ENCODE data around the gene SDF2L1.

Gene SDF2L1

GRCh38 chr22:21622011-21622918 lies 19.8 kb upstream of the SDF2L1 start:
- DNase-seq: peak; percentile 68

GRCh38 chr22:21622919-21623647 lies 19.0 kb upstream of the SDF2L1 start:
- DNase-seq: no peak

DNA sequence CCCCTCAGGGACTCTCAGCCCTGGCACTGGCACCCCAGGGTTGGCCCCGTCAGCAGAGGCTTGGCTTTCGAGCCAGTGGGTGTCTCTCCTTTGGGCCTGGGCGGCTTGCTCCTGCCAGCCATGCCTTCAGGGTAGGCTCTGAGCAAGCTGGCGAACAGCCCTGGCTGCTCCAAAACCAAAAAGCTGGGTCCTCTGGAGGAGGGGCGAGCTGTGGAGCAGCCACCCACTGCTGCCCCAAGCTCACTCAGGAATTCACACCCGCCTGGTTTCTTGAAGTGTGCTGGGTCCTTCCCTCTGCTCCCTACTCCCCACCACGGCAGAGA lies 18.5 kb upstream of the SDF2L1 start:
- DNase-seq: no peak

DNA sequence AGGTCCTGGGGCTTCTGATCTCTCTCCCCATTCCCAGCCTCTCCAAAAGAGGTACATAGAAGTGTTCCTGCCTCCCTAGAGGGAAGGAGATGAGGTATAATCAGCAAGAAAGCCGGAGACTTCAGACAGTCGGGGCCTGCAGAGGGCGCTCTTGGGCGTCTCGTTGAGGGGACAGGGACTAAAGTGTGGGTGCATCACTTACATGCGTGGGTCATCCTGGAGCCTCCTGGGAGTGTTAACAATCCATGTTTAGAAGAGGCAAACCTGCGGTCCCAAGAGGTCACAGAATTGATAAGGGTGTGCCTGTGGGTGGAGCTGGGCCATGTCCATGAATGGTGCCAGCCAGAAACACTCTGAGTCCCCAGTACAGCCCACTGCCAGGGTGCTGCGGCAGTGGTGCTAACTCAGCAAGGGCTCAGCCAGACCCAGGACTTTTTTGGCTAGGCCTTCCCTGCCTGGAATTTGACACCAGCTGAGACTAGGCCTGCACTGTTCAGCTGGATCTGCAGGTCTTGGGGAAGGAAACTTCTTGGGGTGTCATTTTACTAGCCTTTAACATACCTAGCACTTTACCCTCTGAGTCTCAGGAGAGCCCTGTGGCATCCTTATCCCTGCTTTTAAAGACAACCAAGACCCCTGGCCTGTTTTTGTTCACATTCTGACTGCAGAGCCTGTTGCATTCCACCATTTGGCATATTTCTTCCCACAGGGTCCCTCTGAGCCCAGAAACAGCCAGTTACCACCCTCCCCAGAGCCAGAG lies 17.8 kb upstream of the SDF2L1 start:
- DNase-seq: no peak

DNA sequence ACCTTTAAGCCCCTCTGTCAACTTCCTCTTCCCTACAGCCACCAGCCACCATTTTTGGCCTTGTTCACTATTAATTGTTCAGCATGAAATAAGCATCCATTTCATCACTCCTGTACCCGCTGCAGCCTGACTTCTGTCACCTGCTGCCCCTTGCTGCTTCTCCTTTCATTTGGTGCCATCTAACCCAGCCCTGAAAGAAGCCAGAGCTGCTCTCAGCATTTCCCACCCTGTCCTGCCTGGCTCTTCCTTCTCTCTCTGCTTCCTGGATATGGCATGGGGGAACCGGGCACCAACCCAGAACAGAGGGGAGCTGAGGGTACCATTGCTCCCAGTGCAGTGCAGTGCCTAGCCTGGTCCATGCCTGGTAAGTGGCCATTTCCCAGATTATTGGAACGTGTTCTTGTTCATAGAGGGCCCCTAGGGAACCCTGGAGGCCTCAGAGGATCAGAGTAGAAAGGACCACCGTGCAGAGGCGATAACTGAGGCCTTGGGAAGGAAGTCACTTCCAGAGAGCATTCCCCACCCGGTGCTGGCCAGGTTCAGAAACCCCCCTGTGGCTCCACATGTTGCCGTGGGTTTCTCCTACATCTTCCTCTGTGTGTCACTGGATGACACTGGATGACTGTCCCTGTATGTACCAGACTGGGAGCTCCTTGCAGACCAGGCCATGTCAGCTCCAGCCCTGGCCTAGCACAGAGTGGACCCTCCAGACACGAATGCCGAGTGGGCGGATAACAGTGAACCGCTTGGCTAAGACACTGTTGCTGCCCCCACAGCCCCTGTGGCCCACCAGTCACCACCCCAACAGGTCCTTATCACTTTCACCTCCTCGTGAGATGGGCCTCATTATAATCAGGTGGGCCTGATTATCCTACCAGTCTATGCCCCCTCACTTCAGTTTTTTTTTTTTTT lies 17.0 kb upstream of the SDF2L1 start:
- DNase-seq: no peak

- no peak for DNase-seq
Observed at GRCh38 chr22:21626073-21626734, 15.9 kb upstream of the SDF2L1 start.

GRCh38 chr22:21626735-21627469 lies 15.2 kb upstream of the SDF2L1 start:
- DNase-seq: no peak

DNA sequence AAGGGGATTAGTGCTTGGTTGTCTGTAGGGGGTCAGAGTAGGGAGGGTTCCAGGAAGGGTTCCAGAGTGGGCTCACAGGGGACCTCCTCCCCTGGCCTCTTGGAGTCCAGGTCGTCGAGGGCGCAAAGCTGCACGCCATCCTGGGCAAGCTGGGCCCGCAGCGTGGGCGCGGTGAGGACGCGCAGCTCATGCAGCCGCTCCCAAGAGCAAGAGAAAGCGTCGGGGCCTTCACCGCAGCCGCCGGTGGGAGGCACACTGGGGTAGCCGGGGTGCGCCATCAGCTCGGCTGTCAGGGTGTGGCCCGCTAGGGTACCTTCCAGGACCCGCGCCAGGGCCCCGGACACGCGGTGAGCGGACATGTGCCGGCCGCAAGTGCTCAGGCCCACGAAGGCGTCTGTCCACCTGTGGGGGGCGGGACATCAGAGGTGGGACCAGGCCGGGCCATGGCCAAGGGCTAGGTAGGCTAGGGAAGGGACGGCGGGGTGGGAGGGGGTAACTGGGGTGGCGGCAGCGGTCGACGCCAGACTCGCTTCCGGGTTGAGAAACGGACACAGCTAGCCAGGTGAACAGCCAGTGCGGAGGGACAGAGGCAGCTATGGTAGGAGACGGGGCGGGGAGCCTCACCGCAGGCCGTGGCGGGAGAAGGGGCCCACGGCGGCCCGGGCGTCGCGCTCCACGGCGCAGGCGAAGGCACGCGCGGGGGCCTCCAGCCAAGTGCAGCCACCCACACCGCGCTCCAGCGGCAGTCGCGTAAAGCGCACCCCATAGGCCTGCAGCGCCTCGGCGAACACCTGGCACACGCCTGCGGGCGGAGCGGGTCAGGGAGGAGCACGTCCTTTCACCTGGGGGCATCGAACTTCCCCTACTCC lies 13.5 kb upstream of the SDF2L1 start:
- DNase-seq: no peak

GRCh38 chr22:21629255-21630149 lies 12.6 kb upstream of the SDF2L1 start, which contains the start of gene YDJC:
YDJC (minus strand) TSS chr22:21630022; CDS start chr22:21630014, 8 bp downstream.
- peak; percentile 97 for DNase-seq

DNA sequence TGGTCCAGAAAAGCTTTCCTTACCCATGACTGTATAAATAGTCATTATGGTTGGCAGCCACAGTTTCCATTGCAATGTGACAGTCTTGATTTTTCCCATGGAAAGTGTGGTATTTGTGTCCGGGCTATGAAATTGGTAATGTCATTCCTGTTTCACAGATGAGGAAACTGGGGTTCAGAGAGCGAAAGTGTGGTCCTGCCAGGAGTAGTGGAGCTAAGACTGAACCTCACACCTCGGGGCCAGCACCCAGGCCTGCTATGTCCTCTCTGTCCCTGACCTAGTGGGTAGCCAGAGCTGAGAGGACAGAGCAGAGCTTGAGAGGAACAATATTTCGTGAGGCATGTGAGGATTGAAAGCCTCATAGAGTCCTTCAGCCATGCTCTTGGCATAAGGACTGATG lies 11.1 kb upstream of the SDF2L1 start:
- DNase-seq: no peak

GRCh38 chr22:21632237-21632895 lies 9.7 kb upstream of the SDF2L1 start, which contains the start of gene CCDC116:
CCDC116 (plus strand) TSS chr22:21632760; CDS start chr22:21633182, 422 bp downstream.
- peak; percentile 47 for DNase-seq

DNA sequence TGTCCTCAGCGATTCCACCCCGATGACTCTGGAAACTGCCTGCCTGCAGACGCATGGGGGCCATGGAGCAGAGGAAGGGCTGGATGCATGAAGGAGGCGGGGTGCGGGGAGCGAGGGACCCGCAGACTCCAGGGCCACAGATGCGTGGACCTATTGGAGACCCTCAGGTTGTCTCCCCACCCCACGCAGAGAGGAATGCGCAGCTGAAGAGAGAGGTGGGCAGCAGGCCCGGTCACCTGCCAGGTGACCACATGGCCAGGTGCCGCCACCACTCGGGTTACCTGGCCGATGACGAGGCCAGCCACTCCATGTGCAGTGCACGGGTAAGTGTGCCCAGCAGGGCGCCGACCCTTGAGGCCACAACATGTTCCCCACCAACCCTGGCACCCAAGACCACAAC lies 9.2 kb upstream of the SDF2L1 start:
- no peak for DNase-seq

GRCh38 chr22:21633481-21633880 lies 8.6 kb upstream of the SDF2L1 start:
- no peak for DNase-seq

- no peak for DNase-seq
Observed at GRCh38 chr22:21634081-21634480, 8.0 kb upstream of the SDF2L1 start.

- no peak for DNase-seq
Observed at GRCh38 chr22:21634844-21635243, 7.3 kb upstream of the SDF2L1 start.

- DNase-seq: no peak
Observed at GRCh38 chr22:21635771-21636510, 6.2 kb upstream of the SDF2L1 start.

DNA sequence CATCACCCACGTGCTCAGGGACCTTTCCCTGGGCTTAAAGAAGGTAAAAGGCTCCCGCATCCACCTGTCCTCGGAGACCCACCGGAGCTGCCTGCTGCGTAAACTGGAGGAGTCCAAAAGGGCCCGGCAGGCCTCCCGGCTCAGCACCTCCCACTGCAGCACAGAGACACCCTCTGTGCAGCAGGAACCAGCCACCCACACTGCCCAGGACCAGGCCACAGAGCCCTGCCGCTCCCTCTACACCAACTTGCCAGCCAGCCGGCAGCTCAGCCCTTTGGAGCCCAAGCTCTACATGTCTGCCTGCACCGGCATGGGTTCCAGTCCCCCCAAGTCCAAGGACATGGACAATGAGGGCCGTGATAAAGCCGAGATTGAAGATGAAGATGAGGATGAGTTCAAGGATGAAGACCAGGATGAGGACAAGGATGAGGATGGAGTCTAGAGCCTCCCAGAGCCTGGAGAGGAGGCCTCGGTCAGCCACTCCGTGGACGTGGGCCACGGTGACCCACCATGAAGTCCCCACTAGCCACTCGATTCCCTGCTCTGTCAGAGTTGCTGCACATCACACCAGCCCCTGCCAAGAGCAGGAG lies 5.4 kb upstream of the SDF2L1 start:
- no peak for DNase-seq

Measured in suppressor macrophage treated with lipopolysaccharide for 4 hours (primary cell).